Activated T-helper 9 cell treated with anti-CD3 and anti-CD28 coated beads, Interleukin-2, amount 50 U/mL, for 16 hours (primary cell): ENCODE measurements around the gene EPYC.

Source experiments
- DNase-seq: peaks from one replicate; pipeline ENCODE4 v3.0.0-alpha.2; 2020; ENCODE audit warnings: low read depth

The EPYC gene

GRCh38 chr12:91004872-91005271 is at the start of gene EPYC:
EPYC (minus strand) TSS chr12:91004972; CDS start chr12:91002565, 2,407 bp downstream.
- DNase-seq, result no peak

GRCh38 chr12:91053951-91054715 is 49.4 kb upstream of the EPYC start:
- no peak for DNase-seq

GRCh38 chr12:91052026-91052425 is 47.3 kb upstream of the EPYC start:
- DNase-seq, result no peak

GRCh38 chr12:91044586-91044985 is 39.8 kb upstream of the EPYC start:
- no peak for DNase-seq

GRCh38 chr12:91043408-91043807 is 38.6 kb upstream of the EPYC start:
- DNase-seq, result no peak

- no peak for DNase-seq
Observed at GRCh38 chr12:91040096-91040755, 35.5 kb upstream of the EPYC start.

- DNase-seq, result no peak
Observed at GRCh38 chr12:91037276-91037675, 32.5 kb upstream of the EPYC start.

- DNase-seq, result no peak
Observed at GRCh38 chr12:91033251-91033650, 28.5 kb upstream of the EPYC start.

GRCh38 chr12:91023326-91024004 is 18.7 kb upstream of the EPYC start:
- no peak for DNase-seq

- no peak for DNase-seq
Observed at GRCh38 chr12:91021076-91021475, 16.3 kb upstream of the EPYC start.

GRCh38 chr12:91019455-91019854 is 14.7 kb upstream of the EPYC start:
- DNase-seq, result no peak

- DNase-seq, result no peak
Observed at GRCh38 chr12:91017511-91018263, 12.9 kb upstream of the EPYC start.

- no peak for DNase-seq
Observed at GRCh38 chr12:91017043-91017442, 12.3 kb upstream of the EPYC start.

GRCh38 chr12:91009319-91009950 is 4.7 kb upstream of the EPYC start:
- DNase-seq, result no peak

GRCh38 chr12:91007531-91008290 is 2.9 kb upstream of the EPYC start:
- DNase-seq, result no peak

GRCh38 chr12:91003737-91004136 is 1.0 kb downstream of the EPYC start:
- no peak for DNase-seq

GRCh38 chr12:91001306-91001705 is 3.5 kb downstream of the EPYC start:
- DNase-seq, result no peak

- DNase-seq, result no peak
Observed at GRCh38 chr12:90999966-91000365, 4.8 kb downstream of the EPYC start.

GRCh38 chr12:90999527-90999926 is 5.2 kb downstream of the EPYC start:
- no peak for DNase-seq

- DNase-seq, result no peak
Observed at GRCh38 chr12:90995010-90995409, 9.8 kb downstream of the EPYC start.

GRCh38 chr12:90991952-90992465 is 12.8 kb downstream of the EPYC start:
- no peak for DNase-seq
